ENCODE measurements around the gene TKT. TPM values are rescaled to one million over a fixed set of nuclear protein-coding genes. Genes with fewer than 3 reads are reported as not detected.

Gene TKT
- total RNA-seq, 1 experiment from 2014 or later: 406 TPM

DNA sequence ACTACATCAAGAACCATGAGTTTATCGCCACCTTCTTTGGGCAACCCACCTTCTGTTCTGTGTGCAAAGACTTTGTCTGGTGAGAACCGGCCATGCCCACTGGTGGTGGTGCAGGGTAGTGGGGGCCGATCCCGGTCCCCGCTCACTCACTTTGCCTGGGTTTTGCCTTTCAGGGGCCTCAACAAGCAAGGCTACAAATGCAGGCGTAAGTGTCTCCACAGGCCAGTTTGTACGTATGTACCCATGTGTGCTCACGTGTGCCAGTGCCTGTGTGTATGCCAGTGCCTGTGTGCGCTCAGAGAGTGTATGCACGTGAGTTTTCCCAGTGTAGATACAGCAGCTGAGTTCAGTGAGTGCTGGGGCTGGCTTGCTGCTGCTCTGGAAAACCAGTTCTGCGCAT is 74.3 kb downstream of the TKT start:
- no peak for DNase-seq (ENCODE audit: low spot score)

DNA sequence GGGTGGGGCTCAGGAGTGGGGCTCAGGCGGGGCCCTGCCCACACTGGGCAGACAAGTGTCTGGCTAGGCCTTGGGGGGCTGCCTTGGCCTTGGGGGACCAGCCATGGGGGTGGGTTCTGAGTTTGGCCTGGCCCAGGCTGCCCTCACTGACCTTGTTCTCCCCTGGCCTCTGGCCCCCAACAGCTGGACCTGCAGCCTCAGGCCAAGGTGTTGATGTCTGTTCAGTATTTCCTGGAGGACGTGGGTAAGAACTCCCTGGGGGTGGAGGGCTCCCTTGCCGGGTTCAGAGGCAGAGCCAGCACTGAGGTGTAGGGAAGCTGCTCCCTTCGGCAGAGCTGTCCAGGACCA is 74.8 kb downstream of the TKT start:
- no peak for DNase-seq (ENCODE audit: low spot score)

DNA sequence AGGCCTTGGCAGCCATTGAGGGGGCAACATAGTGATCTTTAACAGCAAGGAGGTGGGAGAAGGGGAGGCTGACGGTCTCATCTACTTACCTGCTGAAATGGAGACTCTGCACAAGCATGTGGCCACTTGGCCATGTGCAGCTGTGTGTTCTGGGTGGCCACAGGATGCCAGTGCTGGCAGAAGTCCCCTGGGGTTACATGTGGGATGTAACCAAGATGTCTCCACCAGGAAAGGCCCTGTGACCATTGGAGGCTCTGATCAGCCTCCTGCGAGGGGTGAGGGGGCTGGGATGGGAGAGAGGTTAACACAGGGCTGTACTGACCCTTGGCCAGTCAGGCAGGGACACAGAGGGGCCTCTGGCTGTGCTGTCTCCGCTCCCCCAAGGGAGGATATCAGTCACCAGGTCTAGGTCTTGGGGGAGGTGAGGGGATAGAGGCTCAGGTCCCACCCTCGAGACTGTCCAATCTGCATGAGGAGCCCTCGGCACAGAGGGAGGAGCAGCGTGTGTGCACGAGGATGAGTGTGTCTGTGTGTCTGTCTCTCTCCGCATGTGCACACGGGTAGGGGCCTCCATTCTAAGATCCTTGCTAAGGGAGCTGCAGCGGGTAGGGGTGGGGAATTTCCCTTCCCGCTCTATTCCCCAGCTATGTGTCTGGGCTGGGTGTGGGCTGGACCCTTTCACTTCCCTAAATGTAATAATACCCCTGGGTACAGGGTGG is 75.4 kb downstream of the TKT start:
- no peak for DNase-seq (ENCODE audit: low spot score)

DNA sequence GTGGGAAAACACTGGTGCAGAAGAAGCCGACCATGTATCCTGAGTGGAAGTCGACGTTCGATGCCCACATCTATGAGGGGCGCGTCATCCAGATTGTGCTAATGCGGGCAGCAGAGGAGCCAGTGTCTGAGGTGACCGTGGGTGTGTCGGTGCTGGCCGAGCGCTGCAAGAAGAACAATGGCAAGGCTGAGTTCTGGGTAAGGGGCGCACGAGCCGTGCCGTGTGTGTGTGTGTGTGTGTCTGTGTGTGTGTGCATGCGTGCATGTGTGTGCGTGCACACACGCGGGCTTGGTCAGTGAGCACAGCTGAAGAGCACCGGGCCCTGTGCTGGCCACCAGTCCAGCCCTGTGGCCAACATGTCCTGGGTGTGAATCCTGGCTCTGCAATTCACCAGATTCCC is 76.2 kb downstream of the TKT start:
- DNase-seq (ENCODE audit: low spot score): no peak

DNA sequence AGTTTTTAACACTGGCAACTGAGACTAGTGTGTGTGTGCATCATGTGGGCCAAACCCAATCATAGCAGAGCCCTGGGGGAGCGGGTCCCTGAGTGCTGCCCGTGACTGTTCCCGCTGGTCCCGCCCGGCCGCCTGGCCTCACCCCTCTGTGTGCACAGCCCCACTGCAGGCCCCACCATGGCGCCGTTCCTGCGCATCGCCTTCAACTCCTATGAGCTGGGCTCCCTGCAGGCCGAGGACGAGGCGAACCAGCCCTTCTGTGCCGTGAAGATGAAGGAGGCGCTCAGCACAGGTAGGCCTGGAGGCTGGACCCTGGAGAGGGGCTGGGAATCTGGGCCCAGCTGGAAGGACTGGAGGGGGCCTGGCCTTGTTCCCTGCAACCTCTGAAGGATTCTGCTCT is 77.6 kb downstream of the TKT start:
- DNase-seq (ENCODE audit: low spot score): no peak

DNA sequence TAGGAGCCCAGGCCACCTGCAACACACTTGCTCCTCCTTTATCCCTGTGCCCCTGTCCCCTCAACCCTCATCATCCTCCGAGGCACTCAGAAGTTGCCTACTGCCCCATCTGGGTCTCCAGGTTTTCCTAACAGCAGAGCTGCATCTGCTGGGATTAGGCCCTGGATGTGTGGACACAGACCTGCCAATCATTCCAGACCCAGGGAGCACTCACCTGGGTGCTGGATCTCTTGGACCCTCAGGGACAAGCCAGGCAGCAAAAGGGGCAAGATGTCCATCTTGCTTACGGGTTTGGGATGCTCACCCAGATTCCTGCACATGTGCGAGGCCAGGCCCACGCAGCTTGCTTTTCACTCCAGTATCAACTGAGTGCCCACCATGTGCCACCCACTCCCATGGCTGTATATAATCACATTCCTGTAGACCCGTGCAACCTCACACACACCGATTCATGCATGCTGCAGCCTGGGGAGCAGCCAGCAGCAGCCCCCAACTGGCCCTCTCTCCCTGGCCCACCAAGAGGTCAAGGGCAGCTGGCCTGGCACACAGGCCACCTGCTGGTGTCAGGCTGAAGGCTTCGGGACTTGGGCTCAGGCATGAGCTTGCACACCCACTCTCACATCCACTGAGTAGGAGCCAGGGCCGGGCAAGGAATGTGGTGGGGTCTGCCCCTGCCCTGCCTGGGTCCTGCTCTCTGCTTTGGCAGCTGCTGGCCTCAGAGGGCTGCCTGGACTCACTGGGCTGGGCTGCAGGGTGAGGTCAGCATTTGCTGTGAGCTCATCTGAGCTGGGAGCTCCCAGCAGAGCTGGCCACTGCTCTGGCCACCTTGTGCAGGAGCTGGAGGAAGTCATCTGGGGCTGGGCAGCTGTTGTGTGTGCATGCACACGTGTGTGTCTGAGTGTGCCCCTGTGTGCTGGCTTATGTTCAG is 79.9 kb downstream of the TKT start:
- DNase-seq (ENCODE audit: low spot score): no peak

Other genes with a start within 250 kb of the TKT start
- gene SFMBT1, start 209.9 kb downstream of the TKT start, total RNA-seq (2014; rRNA removed; shearing (Covaris generic)): 15.8 and 25.0 TPM in 2 replicates
- gene RFT1, start 125.6 kb downstream of the TKT start, total RNA-seq (2014; rRNA removed; shearing (Covaris generic)): 27.0 and 33.6 TPM in 2 replicates
- 2.5 and 3.4 TPM in 2 replicates for gene PRKCD, start 94.8 kb downstream of the TKT start, total RNA-seq (2014; rRNA removed; shearing (Covaris generic))
- 13.8 and 14.4 TPM in 2 replicates for gene DCP1A, start 91.5 kb upstream of the TKT start, total RNA-seq (2014; rRNA removed; shearing (Covaris generic))
- gene CACNA1D, start 238.6 kb upstream of the TKT start, total RNA-seq (2014; rRNA removed; shearing (Covaris generic)): 0.05 TPM in 1 of 2 replicates, not detected in the other